Stimulated activated CD8-positive, alpha-beta memory T cell treated with anti-CD3 and anti-CD28 coated beads, Interleukin-12 subunit alpha, Interleukin-12 subunit beta, amount 100 ng/mL, for 24 hours (primary cell): ENCODE results near the gene KLK15.

Experiments
- DNase-seq: peaks from one replicate; pipeline ENCODE4 v3.0.0-alpha.2; 2020; ENCODE audit errors: extremely low read depth

Gene KLK15

GRCh38 chr19:50843701-50844221 is 10.4 kb upstream of the KLK15 start:
- DNase-seq: no peak

- no peak for DNase-seq
These were observed 9.8 kb upstream of the KLK15 start for GRCh38 chr19:50843205-50843604.

GRCh38 chr19:50842130-50842529 is 8.8 kb upstream of the KLK15 start:
- no peak for DNase-seq

- no peak for DNase-seq
These were observed 6.6 kb upstream of the KLK15 start for GRCh38 chr19:50839712-50840655.

GRCh38 chr19:50838239-50838638 is 4.9 kb upstream of the KLK15 start:
- DNase-seq: no peak

GRCh38 chr19:50837300-50837699 is 3.9 kb upstream of the KLK15 start:
- no peak for DNase-seq

- no peak for DNase-seq
These were observed 3.3 kb upstream of the KLK15 start for GRCh38 chr19:50836543-50837195.

GRCh38 chr19:50835785-50836542 is 2.6 kb upstream of the KLK15 start:
- DNase-seq: peak; percentile 45

GRCh38 chr19:50835103-50835784 is 1.9 kb upstream of the KLK15 start:
- no peak for DNase-seq

- no peak for DNase-seq
These were observed 411 bp upstream of the KLK15 start for GRCh38 chr19:50833802-50834167.

GRCh38 chr19:50832666-50833065 is 708 bp downstream of the KLK15 start:
- no peak for DNase-seq

GRCh38 chr19:50831026-50831396 is 2.4 kb downstream of the KLK15 start:
- DNase-seq: no peak

GRCh38 chr19:50830266-50831025 is 2.9 kb downstream of the KLK15 start:
- DNase-seq: no peak

- no peak for DNase-seq
These were observed 3.6 kb downstream of the KLK15 start for GRCh38 chr19:50829801-50830200.

- DNase-seq: no peak
These were observed 5.9 kb downstream of the KLK15 start for GRCh38 chr19:50827476-50827875.

GRCh38 chr19:50826492-50827240 is 6.7 kb downstream of the KLK15 start:
- no peak for DNase-seq

- no peak for DNase-seq
These were observed 9.9 kb downstream of the KLK15 start, which contains the start of gene KLK1 for GRCh38 chr19:50823389-50824042. KLK1 (minus strand) TSS chr19:50823787; CDS start chr19:50823748, 39 bp downstream.

- DNase-seq: no peak
These were observed 10.6 kb downstream of the KLK15 start for GRCh38 chr19:50822661-50823208.

GRCh38 chr19:50821622-50822021 is 11.8 kb downstream of the KLK15 start:
- no peak for DNase-seq
